ENCODE results near the gene TRIM22. TPM values are rescaled to one million over a fixed set of nuclear protein-coding genes. Genes with fewer than 3 reads are reported as not detected.
A peak's percentile ranks its signal among the peaks of the same experiment; 100 is the strongest.
"Not testable (repeated sequence)": the region's sequence is repeated elsewhere in the genome, so short reads cannot be mapped to it uniquely, and the experiment has no call there.

Gene TRIM22
- total RNA-seq, 1 donor from 2014 or later, result 60.6 TPM

DNA sequence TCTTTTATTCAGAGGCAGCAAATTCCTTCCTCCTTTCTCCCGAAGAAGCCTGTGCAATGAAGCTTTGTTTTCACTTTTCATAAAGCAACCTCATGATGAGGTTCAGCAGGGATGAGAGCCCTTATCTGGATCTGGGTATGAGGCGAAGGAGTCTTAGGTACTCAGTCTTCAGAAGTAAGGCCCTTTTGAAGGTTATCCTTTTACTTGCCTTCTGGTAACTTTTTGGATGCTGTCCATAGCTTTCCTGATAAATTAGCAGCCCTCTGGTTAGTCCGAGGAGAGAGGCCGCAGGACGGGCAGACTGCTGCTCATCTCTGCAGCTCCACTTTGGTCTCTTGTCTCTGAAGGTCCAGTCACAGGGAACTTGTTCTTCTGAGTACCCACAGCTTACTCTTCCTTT is 1.1 kb downstream of the TRIM22 start:
- DNase-seq (ENCODE audit: low read depth in 2 of 2), result peak in 1 of 2 donors; percentile 3

DNA sequence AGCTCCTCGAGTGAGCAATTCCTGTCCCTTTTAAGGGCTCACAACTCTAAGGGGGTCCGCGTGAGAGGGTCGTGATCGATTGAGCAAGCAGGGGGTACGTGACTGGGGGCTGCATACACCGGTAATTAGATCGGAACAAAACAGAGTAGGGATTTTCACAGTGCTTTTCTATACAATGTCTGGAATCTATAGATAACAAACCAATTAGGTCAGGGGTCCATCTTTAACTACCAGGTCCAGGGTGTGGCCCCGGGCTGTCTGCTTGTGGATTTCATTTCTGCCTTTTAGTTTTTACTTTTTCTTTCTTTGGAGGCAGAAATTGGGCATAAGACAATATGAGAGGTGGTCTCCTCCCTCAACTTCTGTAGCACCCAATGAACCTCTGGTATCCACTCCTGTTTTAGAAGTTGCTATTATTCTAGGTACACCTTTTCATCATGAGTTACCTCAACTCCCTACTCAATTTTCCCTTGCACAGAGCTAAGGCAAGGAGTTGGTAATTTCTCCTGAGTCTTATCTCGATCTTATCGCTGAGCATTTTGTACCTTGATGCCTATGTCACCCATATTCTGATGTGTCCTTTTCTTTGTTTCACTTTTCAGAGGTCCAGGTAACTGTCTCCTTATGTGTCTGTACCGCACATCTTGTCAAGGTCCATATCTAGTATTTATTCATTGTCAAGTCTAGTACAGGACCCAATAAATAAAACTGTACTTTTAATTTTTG is 1.8 kb downstream of the TRIM22 start:
- DNase-seq (ENCODE audit: low read depth in 2 of 2), result not testable (repeated sequence)

DNA sequence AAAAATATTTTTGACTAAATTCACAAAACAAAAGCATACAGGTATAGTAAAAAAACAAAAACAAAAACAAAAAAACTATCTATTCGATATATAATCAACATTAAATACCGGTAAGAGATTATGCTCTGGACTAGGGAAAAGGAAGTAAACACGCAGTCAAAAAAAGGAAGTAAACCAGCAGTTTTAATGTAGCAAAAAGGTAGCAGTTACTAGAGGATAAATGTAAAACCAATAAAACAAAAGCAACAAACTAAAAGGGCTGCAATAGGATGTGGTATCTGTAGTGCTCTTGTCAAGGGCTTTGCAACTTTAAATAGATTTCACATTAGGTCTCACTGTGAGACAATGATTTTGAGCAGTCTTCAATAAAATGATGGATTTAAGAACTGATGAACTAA is 2.4 kb downstream of the TRIM22 start:
- no peak for DNase-seq (ENCODE audit: low read depth in 2 of 2)

DNA sequence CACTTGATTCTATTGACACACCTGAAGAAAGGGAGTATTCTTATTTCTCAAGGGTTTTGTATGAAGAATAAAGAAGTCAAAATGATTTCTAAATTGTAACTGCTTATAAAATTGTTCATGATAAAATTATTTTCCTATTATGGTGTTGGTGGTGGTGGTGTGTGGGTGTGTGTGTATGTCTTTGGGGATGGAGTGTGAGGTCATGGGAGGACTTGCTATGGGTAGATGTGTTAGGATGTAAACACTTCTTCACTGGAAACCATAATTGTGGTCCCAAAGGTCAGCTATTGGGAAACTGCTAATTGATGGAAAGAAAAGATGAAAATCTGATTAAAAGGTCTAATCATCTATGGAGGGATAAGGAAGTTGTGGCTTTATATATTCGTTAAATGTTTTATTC is 5.1 kb downstream of the TRIM22 start:
- no peak for DNase-seq (ENCODE audit: low read depth in 2 of 2)

DNA sequence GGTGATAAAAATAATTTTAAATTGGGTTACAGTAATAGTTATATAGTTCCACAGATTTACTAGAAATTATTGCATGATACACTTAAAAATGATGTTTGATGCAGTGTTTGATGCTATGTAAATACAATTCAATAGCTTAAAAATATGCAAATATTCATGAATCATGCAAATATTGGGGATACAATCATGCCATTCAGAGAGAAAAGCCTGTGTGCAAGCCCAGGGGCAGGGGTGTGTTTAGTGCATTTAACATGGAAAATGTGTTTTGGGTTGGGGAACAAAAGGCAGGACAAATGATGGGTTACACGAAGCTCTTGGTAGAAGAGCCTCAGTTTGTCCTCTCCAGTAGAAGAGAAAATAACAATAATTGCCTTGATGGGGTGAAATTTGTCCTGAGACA is 6.0 kb downstream of the TRIM22 start:
- no peak for DNase-seq (ENCODE audit: low read depth in 2 of 2)

DNA sequence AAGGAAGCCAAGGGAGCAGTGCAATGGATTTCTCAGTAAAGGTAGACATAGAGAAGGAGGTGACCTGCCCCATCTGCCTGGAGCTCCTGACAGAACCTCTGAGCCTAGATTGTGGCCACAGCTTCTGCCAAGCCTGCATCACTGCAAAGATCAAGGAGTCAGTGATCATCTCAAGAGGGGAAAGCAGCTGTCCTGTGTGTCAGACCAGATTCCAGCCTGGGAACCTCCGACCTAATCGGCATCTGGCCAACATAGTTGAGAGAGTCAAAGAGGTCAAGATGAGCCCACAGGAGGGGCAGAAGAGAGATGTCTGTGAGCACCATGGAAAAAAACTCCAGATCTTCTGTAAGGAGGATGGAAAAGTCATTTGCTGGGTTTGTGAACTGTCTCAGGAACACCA is 6.6 kb downstream of the TRIM22 start:
- DNase-seq (ENCODE audit: low read depth in 2 of 2), result no peak

DNA sequence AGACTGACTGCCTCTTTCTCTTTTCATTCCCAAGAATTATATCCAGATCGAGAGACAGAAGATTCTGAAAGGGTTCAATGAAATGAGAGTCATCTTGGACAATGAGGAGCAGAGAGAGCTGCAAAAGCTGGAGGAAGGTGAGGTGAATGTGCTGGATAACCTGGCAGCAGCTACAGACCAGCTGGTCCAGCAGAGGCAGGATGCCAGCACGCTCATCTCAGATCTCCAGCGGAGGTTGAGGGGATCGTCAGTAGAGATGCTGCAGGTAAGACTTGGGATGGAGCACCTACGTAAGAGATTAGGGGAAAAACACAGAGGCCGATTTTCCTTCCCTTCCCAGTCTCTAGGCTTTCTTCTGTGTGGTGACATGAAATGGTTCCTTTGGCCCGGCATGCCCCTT is 8.7 kb downstream of the TRIM22 start:
- DNase-seq (ENCODE audit: low read depth in 2 of 2), result no peak

DNA sequence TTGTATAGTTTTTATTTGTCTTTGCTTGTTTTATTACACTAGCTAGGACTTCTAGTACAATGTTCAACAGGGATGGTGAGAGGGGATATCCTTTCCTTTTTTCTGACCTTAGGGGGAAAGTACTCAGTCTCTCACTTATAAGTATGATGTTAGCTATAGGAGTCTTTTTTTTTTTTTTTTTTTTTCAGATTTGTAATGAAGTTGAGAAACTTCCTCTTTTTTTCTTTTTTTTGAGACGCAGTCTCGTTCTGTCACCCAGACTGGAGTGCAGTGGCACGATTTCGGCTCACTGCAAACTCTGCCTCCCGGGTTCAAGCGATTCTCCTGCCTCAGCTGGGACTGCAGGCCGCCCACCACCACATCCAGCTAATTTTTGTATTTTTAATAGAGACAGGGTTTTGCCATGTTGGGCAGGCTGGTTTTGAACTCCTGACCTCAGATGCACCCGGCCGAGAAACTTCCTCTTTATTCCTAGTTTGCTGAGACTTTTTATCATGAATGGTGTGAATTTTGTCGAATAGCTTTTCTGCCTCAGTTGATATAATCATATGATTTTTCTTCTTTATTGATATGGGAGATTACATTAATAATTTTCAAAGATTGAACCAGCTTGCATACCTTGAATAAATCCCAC is 10.9 kb downstream of the TRIM22 start:
- no peak for DNase-seq (ENCODE audit: low read depth in 2 of 2)

DNA sequence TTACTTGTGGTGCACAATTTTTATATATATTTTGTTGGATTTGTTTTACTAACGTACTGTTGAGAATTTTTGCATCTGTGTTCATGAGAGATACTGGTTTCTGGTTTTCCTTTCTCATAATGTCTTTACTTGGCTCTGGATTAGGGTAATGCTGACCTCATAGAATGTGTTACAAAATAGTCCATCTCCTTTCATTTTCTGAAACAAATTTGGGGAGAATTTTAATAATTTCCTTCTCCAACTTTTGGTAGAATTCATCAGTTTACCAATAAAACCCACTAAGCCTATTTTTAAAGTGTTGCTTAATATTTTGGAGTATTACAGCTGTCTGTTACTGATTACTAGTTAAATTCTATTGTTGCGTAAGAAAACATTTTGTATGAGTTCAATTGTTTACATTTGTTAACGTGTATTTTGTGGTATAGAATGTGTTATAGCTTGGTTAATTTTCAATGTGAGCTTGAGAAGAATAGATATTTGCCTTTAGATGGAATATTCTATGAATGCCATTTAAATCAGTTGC is 11.5 kb downstream of the TRIM22 start:
- no peak for DNase-seq (ENCODE audit: low read depth in 2 of 2)

DNA sequence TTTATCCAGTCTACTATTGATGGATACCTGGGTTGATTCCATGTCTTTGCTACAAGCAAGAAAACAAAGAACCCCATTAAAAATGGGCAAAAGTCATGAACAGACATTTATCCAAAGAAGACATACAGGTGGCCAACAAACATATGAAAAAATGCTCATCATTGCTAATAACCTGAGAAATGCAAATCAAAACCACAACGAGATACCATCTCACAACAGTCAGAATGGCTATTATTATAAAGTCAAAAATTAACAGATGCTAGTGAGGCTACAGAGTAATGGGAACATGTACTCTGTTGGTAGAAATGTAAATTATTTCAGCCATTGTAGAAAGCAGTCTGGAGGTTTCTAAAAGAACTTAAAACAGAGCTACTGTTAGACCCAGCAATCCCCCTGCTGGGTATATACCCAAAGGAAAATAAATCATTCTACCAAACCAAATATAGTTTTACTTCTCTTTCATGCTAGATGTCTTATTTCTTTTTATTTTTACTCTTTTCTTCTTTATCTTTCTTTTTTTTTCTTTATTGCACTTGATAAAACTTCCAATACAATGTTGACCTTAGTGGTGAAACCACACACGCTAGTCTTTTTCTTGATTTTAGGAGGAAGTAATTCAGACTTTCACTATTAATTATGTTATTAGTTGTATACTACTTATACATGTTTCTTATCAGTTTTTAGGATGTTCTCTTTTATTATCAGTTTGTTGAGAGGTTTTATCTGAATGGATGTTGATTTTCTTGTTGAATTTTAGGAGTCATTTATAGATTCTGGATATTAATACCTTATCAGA is 14.3 kb downstream of the TRIM22 start:
- DNase-seq (ENCODE audit: low read depth in 2 of 2), result no peak

DNA sequence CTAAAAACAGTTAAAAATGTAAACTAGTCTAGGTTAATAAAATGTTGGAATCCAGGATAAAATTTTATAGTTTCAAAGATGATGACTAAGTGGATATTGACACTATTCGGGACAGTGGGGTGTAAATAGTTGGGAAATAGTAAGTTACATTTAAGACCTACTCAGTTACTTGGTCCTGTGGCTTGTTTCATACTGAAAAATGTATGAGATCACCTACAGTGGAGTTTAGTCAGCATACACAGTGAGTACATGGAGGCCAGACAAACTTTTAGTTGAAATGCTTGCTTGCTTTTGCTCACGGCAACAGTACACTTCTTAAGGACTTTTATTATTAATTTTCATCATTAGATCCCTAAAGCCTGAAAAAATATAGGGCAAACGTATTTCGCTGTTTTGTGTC is 16.1 kb downstream of the TRIM22 start:
- DNase-seq (ENCODE audit: low read depth in 2 of 2), result no peak

DNA sequence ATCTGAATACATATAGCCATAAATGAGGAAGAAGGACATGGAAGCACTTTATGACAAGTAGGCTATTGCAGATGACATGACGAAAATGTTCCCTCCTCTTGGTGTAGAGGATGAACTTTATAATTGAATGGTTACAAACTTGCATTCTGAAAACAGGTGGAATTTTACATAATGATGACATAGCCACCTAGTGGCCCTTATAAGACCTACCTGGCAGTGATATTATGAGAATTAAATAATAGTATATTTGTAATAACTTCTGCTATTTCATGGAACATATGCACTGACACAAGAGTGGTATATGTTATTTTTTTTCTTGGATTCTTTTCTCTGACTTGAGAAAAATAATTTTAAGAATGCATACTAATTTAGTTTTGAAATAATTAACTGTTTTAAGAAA is 22.9 kb downstream of the TRIM22 start:
- peak; percentile 11 to 35 for DNase-seq (ENCODE audit: low read depth in 2 of 2)

DNA sequence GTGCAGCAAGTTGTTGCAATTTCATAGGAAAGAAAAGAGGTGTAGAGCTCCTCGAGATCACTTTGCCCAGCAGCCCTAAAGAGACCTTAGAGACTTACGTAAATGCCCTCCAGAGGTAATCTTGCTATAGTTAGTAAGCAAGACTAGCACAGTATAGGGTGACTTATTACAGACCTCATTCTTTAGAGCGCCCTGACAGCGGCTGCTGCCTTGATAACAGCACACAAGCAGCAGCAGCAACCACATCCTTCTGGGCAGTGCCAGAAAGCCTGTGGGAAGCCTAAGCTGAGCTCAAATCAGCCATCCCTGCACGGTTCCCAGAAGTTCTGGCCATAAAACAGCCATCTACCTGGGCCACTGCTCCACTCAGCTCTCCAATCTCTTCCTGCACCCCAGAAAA is 24.1 kb downstream of the TRIM22 start:
- DNase-seq (ENCODE audit: low read depth in 2 of 2), result no peak

DNA sequence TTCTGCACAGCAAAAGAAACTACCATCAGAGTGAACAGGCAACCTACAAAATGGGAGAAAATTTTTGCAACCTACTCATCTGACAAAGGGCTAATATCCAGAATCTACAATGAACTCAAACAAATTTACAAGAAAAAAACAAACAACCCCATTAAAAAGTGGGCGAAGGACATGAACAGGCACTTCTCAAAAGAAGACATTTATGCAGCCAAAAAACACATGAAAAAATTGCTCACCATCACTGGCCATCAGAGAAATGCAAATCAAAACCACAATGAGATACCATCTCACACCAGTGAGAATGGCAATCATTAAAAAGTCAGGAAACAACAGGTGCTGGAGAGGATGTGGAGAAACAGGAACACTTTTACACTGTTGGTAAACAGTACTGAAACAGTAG is 26.9 kb downstream of the TRIM22 start:
- DNase-seq (ENCODE audit: low read depth in 2 of 2), result not testable (repeated sequence)

DNA sequence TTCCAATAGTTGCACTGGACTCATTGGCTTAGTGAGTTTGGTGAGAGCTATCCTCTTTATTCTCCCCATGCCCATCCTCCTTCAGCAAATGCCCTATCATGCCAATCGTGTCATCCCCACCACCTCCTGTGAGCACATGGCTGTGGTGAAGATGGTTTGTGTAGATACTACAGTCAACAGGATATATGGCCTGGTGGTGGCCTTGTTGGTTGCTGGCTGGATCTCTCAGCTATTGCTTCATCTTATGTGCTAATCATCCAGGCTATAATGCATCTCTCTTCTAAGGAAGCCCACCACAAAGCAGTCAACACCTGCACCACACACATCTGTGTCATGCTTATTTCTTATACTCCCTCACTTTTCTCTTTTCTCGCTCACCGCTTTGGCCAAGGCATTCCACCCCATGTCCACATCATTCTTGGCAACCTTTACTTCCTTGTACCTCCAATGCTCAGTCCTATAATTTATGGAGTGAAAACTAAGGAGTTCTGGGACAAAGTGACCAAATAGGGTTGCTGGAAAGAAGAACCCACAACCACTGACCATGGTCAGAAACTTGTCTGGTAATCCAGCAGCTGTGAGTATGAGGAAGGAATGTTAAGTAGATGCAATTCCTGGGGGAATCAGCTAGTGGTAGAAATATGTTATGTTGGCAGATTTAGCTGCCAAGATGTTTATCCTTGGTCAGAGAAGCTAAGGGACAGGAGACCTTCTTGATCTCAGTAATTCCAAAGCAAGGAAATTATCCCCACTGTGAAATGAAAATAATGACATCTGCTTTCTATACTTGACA is 30.3 kb downstream of the TRIM22 start:
- DNase-seq (ENCODE audit: low read depth in 2 of 2), result no peak

DNA sequence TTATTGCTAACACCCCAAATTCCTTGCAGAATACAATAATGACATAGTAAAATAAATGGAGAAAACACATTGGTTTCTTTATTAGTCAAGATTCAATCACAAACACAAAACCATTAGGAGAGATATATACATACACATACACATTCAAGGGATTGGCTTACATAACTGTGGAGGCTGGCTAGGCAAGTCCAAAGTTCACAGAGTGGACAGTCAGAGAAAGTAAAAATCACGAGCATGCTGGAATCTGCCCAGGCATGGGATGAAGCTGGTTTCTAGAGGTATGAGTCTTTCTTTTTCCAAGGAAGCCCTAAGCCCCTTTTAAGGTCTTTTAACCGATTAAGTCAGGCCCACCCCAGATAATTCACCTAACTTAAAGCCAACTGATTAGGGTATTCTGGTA is 33.0 kb downstream of the TRIM22 start:
- no peak for DNase-seq (ENCODE audit: low read depth in 2 of 2)

DNA sequence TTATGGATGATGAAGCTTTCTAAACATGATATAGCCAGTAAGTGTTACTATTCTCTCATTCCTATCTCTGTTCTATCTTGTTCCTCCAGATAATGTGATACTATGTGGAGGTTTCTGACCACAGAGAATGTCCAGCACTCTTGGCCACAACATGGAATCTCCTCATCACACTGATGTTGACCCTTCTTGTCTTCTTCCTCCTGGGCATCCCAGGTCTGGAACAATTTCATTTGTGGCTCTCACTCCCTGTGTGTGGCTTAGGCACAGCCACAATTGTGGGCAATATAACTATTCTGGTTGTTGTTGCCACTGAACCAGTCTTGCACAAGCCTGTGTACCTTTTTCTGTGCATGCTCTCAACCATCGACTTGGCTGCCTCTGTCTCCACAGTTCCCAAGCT is 36.8 kb downstream of the TRIM22 start:
- no peak for DNase-seq (ENCODE audit: low read depth in 2 of 2)

DNA sequence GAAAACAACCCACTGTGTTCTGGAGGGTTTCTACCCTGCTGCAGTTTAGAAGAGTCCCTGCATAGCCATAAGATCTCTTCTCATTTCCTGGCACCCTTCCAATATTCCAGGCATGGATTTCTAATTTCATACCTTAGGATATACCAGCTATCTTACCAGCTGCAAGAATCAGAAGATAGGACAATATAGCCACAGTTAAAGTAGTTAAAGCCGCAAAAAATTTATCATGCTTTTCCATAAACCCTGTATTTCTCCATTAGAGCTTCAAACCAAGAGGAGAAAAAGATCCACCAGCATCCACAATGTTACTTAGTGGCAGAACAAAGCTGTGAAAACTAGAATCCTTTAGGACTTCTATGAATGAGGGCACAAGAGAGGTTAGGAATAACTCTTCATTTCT is 38.1 kb downstream of the TRIM22 start:
- no peak for DNase-seq (ENCODE audit: low read depth in 2 of 2)

DNA sequence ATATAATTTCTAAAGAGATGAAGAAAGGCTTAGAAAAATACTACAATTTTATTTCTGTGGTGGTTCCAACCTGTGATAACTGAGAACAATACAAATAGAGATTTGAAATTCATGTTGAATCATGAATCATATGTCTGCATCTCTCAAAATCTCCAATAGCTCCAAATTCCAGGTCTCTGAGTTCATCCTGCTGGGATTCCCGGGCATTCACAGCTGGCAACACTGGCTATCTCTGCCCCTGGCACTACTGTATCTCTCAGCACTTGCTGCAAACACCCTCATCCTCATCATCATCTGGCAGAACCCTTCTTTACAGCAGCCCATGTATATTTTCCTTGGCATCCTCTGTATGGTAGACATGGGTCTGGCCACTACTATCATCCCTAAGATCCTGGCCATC is 46.8 kb downstream of the TRIM22 start, which contains the start of gene OR56B1:
Gene OR56B1, plus strand, starts transcription at position 53 of the 400 bp plus-strand sequence. Its CDS starts 69 bp downstream, at position 122.
- DNase-seq (ENCODE audit: low read depth in 2 of 2), result no peak

DNA sequence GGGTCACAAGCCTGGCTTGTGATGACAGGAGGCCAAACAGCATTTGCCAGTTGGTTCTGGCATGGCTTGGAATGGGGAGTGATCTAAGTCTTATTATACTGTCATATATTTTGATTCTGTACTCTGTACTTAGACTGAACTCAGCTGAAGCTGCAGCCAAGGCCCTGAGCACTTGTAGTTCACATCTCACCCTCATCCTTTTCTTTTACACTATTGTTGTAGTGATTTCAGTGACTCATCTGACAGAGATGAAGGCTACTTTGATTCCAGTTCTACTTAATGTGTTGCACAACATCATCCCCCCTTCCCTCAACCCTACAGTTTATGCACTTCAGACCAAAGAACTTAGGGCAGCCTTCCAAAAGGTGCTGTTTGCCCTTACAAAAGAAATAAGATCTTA is 47.5 kb downstream of the TRIM22 start:
- DNase-seq (ENCODE audit: low read depth in 2 of 2), result no peak

DNA sequence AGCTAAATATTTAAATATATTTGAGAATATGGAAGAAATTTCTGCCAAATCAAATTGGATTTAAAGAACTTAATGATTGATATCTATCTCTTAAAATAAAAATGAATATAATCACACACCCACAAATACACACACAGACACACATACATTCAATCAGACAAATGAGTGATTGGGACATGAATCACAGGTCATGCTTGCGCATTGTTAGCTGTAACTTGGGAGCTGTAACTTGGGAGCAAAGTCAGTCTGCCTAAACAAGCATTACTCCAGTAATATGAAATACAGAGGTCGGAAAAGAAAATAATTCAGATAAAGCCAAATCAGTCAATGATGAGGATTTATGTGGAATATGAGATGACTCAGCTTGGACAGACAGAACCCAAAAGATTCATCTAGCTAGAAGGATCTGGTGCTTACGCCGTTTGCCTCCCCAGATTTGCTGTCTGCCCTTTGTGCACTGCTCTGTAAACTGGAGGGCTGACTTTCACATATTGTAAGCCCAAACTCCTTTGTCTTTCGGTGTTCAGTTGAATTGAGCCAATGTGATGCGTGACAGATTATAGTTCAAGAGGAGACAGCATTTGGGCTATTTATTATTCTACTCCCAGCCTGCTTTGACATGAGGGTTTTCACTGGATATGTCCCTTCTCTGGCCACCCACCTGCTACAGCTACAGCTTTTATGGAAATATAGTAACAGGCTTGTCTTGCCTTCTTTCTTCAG is 48.2 kb downstream of the TRIM22 start:
- DNase-seq (ENCODE audit: low read depth in 2 of 2), result no peak
